ENCODE measurements around the gene HIVEP3.

The HIVEP3 gene

DNA sequence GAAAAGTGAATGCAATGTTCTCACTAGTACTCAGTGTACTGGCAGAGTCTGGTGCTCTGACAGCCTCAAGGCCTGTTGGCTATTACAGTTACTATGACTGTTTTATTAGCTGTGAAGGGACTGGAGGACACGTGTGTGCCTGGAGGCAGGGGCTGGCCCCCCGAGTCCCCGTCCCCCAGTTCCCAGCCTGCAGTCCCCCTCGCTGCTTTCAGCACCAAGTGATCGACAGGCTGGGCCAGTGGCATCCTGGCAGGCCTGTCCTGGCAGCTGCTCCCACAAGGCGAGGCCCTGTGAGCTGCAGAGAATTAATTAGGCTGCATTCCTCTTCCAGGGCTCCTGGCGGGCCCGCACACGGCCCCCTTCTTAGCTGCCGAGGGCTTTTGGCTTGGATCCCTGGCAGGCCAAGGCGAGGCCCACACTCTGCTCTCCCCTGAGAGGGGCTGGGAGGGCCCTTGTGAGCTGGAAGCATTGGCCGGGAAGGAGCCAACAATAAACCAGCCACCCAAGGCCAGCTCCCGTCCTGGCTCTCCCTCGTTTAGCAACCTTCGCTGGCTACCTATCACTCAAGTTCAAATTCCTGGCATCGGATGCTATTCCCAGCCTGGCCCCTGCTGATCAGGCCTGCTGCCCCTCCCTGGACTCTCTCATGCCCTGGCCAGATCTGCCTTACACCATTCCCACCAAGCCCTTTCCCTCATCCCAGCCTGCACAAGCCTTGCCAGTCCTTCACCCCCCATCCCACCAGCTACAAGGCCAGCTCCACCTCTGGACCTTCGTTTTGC is 444.0 kb downstream of the HIVEP3 start:
- no peak for DNase-seq

- no peak for DNase-seq
These were observed 444.9 kb downstream of the HIVEP3 start for GRCh38 chr1:41473738-41474362.

GRCh38 chr1:41471658-41472057 is 447.1 kb downstream of the HIVEP3 start:
- no peak for DNase-seq

DNA sequence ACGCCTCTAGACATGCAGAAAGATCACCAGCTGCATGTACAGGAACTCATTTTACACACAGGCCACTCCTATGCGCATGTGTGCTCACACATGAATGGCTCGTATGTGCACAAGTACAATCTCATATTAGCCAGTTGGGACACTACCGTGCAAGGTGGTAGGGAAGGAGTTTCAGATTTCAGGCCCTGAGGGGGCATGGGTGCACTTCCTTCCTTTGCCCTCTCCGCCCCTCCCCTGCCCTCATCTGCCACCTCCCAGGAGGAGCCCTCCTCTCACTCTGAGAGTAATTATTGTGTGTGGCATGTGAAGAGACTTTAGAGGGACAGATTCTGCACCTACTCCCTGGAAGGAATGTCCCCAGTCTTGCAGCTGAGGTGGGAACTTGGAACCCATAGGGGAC is 449.0 kb downstream of the HIVEP3 start:
- DNase-seq: no peak

- no peak for DNase-seq
These were observed 450.5 kb downstream of the HIVEP3 start for GRCh38 chr1:41468122-41468762.

GRCh38 chr1:41467673-41468072 is 451.0 kb downstream of the HIVEP3 start:
- DNase-seq: no peak

DNA sequence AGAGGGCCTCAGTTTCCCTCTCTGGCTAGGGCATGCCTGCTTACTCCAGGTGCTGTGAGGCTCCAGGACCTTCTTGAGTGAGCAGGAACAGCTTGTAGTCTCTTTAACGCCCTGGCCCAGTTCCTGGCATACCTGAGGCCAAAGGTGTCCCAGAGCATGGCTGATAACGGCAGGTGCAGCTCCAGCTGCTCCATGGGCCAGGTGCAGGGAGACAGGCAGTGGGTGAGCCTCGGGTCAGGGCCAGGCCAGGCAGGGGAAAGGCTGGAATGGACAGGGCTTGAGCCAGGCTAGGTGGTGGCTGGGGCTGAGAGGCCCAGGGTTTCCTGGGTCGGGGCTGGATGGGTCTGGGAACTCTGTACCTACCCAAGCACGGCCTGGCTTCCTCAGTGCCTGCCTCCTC is 452.6 kb downstream of the HIVEP3 start:
- no peak for DNase-seq

DNA sequence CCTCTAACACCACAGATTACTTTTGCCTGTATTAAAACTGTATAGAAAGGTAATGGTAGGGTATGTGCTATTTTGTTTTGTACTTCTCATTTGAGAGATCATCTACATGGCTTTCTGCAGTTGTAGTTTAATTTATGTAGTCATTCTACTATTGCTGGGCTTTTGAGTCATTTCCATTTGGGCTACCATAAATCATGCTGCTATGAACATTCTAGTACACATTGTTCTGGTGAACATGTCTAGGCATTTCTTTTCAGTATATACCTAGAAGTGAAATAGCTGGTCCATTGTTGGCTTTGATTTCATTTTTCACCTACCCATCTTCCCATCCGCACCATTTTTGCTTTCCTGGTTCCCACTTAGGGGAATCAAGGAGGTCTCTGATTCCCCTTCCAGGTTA is 453.0 kb downstream of the HIVEP3 start:
- DNase-seq: no peak

- no peak for DNase-seq
These were observed 453.8 kb downstream of the HIVEP3 start for GRCh38 chr1:41464885-41465284.

DNA sequence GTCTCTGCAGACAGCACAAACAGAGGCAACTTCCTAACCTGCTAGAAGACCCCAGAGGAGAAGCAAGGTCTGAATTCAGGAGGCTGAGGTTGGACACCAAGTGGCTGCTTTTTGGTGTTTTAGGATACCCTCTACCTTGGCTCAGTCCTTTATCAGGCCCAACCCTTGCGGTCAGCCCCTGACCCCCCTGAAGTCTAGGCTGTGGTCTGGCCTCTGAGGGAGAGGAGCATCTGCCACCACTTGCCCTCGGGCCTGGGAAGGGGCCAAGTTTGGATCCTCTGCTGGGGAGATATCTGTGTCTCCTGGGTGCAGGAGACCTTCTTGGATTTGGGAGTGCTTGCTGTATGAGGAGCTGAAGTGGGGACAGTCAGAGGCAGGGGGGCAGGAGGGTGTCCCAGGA is 455.2 kb downstream of the HIVEP3 start:
- DNase-seq: no peak

- no peak for DNase-seq
These were observed 456.1 kb downstream of the HIVEP3 start for GRCh38 chr1:41462680-41463004.

DNA sequence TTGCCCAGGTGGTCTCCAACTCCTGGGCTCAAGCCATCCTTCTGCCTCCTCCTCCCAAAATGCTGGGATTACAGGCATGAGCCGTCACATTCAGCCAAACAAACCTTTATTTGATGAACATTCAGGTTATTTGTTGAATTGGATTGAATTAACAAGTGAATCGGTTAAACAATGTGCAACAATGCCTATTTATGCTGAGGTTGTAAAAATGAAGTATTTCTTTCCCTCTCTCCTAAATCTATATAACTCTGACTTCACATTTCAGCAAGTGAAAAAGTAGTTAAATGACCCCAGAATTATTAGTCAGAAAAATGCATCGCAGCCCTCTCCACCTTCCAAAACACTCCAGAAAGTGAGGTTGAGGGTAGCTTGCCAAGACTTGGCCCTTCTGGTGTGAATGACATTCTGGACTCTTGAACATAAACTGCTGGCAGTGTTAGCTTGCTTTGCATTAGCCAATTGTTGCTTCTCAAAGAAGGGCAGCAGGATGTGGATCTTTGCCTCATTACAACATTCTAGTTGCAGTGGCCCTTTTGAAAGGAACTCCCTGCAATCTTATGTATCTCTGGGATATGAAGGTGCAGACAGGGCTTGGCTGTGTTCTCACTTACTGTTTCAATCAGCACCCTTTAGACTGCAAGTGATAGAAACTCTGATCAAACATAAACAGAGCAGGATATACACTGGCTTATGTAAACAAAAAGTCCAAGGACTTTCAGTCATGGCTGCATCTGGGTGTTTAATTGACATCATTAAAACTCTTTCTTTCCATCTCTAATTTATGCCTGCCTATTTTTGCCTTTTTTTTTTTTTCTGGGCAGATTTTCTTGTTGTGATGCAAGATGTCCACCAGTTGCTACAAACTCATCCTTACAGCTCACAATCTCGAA is 456.7 kb downstream of the HIVEP3 start:
- DNase-seq: no peak

- DNase-seq: no peak
These were observed 461.7 kb downstream of the HIVEP3 start for GRCh38 chr1:41456847-41457540.
